ENCODE data around the gene ABHD6. TPM values are rescaled to one million over a fixed set of nuclear protein-coding genes. Genes with fewer than 3 reads are reported as not detected.
A peak's percentile ranks its signal among the peaks of the same experiment; 100 is the strongest.
"Not testable (repeated sequence)": the region's sequence is repeated elsewhere in the genome, so short reads cannot be mapped to it uniquely, and the experiment has no call there.

The ABHD6 gene
- total RNA-seq, 2 experiments from 2014 or later: 3.9 to 4.1 TPM

DNA sequence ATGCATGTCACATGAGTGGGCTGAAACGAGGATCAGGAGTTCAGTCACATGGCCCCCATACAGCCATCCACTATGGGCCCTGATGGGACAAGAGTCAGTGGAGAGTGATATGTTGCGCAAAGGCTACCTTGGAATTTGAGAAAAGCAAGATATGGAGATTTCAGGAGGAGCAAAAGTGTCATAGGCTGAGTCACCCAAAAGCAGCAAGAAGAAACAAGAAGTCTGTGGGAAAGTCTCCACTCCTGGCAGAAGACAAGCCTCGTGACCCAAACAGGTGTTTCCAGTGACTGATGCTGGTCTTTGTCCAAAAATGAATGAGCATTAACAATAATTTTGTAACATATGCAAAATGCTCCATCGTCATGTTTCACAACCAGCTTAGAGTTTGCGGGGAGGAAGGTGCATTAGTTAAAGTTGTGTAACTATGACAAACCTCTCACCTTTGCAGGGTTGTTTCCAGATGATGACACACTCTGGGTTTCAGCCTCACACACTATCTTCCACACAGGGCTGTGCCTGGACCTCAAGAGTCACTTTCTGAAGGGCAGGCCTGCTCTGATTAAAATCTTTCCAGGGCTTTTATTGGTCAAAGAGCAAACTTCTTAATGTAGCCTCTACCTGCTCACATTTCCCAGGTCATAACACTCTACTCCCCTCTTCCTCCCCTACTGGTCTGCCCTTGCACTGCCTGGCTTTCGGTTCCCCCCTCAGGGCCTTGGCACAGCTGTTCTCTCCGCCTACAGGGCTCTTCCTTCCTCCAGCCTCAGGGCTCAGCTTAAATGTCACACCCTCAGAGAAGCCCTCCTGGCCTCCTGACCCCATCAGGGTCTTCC, 22.9 kb upstream of the ABHD6 start:
- H3K4me1 Mint-ChIP-seq (ENCODE audit: low read depth): peaks cover 37% of the 10 kb centered on the region
- no peaks in the 10 kb centered on the region for H3K36me3 Mint-ChIP-seq
- intact Hi-C loops (cut with micrococcal nuclease): loop anchor here (1.0 to 2.0 kb wide), 4 partner anchors 8 to 92 kb away; partner anchors contain the start of genes ABHD6, HTD2 and RPP14
- H3K27me3 Mint-ChIP-seq: peaks cover 10% of the 10 kb centered on the region
- peak; percentile 75 for DNase-seq
- peak overlapping the region; percentile 77 for H3K27ac Mint-ChIP-seq
- ChIA-PET CTCF (interaction anchor here (0.6 to 4.4 kb wide), 7 partner anchors 8 to 249 kb away, joined by 3 to 48 read pairs (median 5); partner anchors contain the start of genes HTD2 and RPP14), POLR2A (interaction anchor here (1.1 kb wide), 1 partner anchor 92 kb away, joined by 3 read pairs; the partner anchor contains the start of gene HTD2)
- no peaks in the 10 kb centered on the region for H3K9me3 Mint-ChIP-seq
- H3K4me3 Mint-ChIP-seq: peak overlapping the region; percentile 7

DNA sequence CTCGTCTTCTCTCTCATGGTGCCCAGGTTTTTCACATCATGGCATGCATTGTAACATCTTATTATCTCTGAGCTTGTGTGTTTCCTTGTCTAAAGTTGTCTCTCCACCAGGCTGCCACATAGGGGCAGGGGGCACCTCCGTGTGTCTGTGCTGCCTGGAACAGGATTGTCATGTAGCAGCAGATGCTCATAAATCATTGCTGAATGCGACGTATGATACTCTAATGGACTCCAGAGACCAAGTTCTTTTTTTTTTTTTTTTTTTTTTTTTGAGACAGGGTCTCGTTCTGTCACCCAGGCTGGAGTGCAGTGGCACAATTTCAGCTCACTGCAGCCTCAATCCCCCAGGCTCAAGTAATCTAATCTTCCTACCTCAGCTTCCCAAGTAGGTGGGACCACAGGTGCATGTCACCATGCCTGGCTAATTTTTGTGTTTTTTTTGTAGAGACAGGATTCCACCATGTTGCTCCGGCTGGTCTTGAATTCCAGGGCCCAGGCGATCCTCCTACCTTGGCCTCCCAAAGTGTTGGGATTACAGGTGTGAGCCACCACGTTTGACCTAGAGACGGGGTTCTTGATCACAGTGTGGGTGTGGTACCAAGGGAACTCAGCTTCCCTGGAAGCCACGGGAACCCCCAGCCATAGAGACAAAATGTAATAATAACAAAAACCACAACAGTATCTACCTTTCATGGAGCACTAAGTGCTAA, 22.1 kb upstream of the ABHD6 start:
- intact Hi-C loops (cut with micrococcal nuclease): loop anchor here (2.0 kb wide), 2 partner anchors 21 to 37 kb away; partner anchors contain the start of gene ABHD6
- ChIA-PET POLR2A (interaction anchor here (1.1 kb wide), 1 partner anchor 91 kb away, joined by 3 read pairs; the partner anchor contains the start of gene HTD2), CTCF (interaction anchor here (0.9 to 4.6 kb wide), 7 partner anchors 27 to 248 kb away, joined by 3 to 48 read pairs (median 9); partner anchors contain the start of genes HTD2 and RPP14)
- Mint-ChIP-seq H3K27me3 (peaks cover 10% of the 10 kb centered on the region), H3K27ac (peak overlapping the region; percentile 77), H3K36me3 (no peaks in the 10 kb centered on the region), H3K4me3 (peak overlapping the region; percentile 7), H3K9me3 (no peaks in the 10 kb centered on the region), H3K4me1 (ENCODE audit: low read depth) (peaks cover 37% of the 10 kb centered on the region)
- DNase-seq: no peak

DNA sequence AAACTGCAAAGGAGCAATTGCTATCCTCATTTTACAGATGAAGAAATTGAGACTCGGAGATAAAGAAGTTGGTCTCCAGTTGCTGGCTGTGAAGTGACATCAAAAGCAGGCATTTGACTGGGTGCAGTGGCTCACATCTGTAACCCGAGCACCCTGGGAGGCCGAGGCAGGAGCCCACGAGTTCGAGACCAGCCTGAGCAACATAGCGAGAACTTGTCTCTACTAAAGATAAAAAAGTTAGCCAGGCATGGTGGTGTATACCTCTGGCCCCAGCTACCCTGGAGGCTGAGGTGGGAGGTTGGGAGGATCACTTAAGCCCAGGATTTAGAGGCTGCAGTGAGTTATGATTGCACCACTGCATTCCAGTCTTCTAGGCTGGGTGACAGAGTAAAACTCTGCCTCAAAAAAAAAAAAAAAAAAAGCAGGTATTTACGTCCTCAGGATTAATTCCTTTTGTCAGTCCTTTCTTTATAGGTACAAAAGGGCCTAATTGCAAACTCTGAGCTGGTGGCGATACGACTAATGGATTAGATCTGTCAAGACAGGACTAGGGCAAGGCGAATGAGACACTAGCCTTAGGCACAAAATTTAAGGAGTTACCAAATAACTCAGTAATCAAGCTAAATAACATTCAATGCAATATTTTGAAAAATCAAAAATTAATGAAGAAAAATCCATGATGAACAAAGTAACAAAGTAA, 20.9 kb upstream of the ABHD6 start:
- no peak overlapping the region for H3K4me3 Mint-ChIP-seq
- H3K9me3 Mint-ChIP-seq: no peaks in the 10 kb centered on the region
- peaks cover 7% of the 10 kb centered on the region for H3K27me3 Mint-ChIP-seq
- POLR2A ChIA-PET: interaction anchor here (0.6 kb wide), 1 partner anchor 221 kb away, joined by 3 read pairs; no protein-coding TSS in a partner anchor
- intact Hi-C loops (cut with micrococcal nuclease): loop anchor here (1.0 kb wide), 2 partner anchors 29 to 208 kb away; partner anchors contain the start of gene FLNB
- H3K27ac Mint-ChIP-seq: no peak overlapping the region
- no peak for DNase-seq
- H3K36me3 Mint-ChIP-seq: no peaks in the 10 kb centered on the region
- H3K4me1 Mint-ChIP-seq (ENCODE audit: low read depth): peaks cover 37% of the 10 kb centered on the region
- CTCF ChIA-PET: interaction anchor here (0.6 to 4.6 kb wide), 23 partner anchors 9 to 260 kb away, joined by 3 to 188 read pairs (median 5); partner anchors contain the start of genes ABHD6, FLNB, HTD2 and RPP14

DNA sequence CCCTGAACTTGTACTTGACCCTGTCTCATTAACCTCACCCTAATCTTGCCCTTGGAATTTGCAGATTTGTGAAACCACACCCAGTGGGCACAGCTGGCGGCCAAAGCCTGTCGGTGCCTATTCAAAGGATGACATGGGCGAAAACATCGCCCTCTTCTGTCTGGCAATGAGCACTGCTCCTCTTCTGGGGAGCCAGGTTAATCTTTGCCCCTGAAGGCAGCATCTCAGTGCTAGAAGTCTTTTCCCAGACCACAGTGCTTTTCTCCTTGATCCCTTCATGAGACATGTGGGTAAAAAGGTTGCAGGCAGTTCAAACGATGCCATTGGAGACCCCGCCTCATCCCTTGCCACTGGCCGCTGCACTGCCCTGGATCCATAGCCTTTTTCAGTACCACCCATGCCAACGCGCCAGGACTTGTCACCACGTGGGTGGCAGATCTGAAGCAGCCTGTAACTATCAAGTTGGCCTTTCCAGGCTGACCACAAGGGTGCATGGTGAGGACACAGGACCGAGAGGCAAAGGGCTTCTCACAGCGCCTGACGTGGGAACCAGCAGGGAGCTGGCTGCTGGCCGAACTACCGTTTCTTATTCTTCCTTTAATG, 20.3 kb upstream of the ABHD6 start:
- no peak overlapping the region for H3K4me3 Mint-ChIP-seq
- H3K27ac Mint-ChIP-seq: no peak overlapping the region
- no peaks in the 10 kb centered on the region for H3K36me3 Mint-ChIP-seq
- H3K27me3 Mint-ChIP-seq: peaks cover 6% of the 10 kb centered on the region
- DNase-seq: peak; percentile 71
- no peaks in the 10 kb centered on the region for H3K9me3 Mint-ChIP-seq
- ChIA-PET CTCF (interaction anchor here (0.6 to 4.6 kb wide), 33 partner anchors 8 to 391 kb away, joined by 3 to 188 read pairs (median 4); partner anchors contain the start of genes ABHD6, FLNB, HTD2 and PXK), POLR2A (no interaction called here)
- peaks cover 37% of the 10 kb centered on the region for H3K4me1 Mint-ChIP-seq (ENCODE audit: low read depth)
- intact Hi-C loops (cut with micrococcal nuclease): loop anchor here (1.0 kb wide), 2 partner anchors 30 to 209 kb away; partner anchors contain the start of gene FLNB

DNA sequence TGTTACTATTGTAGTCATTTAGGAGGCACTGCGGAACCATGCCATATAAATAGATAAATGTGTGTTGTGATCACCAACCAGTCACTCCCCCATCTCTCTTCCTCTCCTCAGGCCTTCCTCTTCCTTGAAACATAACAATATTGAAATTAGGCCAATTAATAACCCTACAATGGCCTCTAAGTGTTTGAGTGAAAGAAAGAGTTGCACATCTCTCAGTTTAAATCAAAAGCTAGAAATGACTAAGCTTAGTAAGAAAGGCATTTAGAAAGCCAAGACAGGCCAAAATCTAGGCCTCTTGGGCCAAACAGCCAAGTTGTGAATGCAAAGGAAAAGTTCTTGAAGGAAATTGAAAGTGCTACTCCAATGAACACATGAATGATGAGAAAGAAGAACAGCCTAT, 18.7 kb upstream of the ABHD6 start:
- intact Hi-C loops (cut with micrococcal nuclease): no loop called here
- Mint-ChIP-seq H3K4me3 (no peak overlapping the region), H3K27me3 (peaks cover 6% of the 10 kb centered on the region), H3K4me1 (ENCODE audit: low read depth) (peaks cover 36% of the 10 kb centered on the region), H3K36me3 (no peaks in the 10 kb centered on the region), H3K27ac (no peak overlapping the region), H3K9me3 (no peaks in the 10 kb centered on the region)
- ChIA-PET POLR2A (interaction anchor here (0.8 kb wide), 1 partner anchor 31 kb away, joined by 3 read pairs; no protein-coding TSS in a partner anchor), CTCF (interaction anchor here (0.6 to 4.6 kb wide), 11 partner anchors 19 to 273 kb away, joined by 3 to 188 read pairs (median 4); partner anchors contain the start of genes ABHD6, HTD2, KCTD6 and RPP14)
- no peak for DNase-seq

DNA sequence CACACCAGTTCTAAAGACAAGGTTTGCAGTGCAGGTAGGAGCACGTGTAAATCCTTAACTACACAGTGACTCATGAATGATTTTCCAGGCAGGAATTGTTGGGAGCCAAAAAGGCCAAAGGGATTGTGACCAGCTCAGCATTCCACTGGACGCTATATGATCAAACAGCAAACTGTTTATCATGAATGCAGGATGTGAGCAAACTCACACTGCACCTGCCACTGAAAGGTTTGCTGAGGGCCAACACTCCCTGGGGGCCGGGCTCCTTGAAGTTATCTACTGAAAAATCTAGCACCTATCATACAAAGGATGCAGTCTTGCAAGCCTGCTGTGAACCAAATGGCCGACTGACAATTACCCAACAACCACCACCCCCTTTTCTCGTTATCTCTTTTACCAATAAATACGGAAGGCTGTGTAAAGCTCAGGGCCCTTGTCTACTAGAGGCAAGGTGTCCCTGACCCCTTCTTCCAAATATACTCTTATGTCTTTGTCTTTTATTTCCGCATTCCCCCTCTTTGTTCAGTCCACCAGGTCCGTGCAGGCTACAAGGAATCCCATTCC, 15.3 kb upstream of the ABHD6 start:
- Mint-ChIP-seq H3K9me3 (no peaks in the 10 kb centered on the region), H3K27me3 (peaks cover under 1% of the 10 kb centered on the region), H3K4me1 (ENCODE audit: low read depth) (peaks cover 11% of the 10 kb centered on the region), H3K4me3 (no peak overlapping the region), H3K27ac (no peak overlapping the region), H3K36me3 (no peaks in the 10 kb centered on the region)
- CTCF ChIA-PET: interaction anchor here (1.3 to 2.3 kb wide), 2 partner anchors 45 to 84 kb away, joined by 3 to 10 read pairs; partner anchors contain the start of genes HTD2 and RPP14
- no peak for DNase-seq
- intact Hi-C loops (cut with micrococcal nuclease): no loop called here
- POLR2A ChIA-PET: no interaction called here

DNA sequence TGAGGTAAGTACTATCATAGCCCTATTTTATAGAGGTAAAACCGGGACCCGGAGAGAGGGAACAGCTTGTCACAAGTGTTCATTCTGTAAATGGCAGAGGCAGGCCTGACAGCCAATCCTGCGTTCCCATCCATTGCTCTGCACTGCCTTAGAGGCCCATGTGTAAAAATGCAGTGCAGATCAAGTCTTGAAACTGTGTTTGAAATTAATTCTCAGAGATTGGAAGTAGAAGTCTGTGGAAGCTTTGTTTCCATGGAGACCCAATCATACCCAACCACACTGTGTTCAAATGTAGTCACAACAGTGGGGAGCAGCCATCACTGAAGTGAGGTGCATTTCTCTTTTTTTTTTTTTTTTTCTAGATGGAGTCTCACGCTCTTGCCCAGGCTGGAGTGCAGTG, 13.7 kb upstream of the ABHD6 start:
- intact Hi-C loops (cut with micrococcal nuclease): no loop called here
- H3K4me3 Mint-ChIP-seq: no peak overlapping the region
- CTCF ChIA-PET: interaction anchor here (1.3 to 2.3 kb wide), 2 partner anchors 46 to 82 kb away, joined by 3 to 10 read pairs; partner anchors contain the start of genes HTD2 and RPP14
- DNase-seq: no peak
- POLR2A ChIA-PET: no interaction called here
- H3K27me3 Mint-ChIP-seq: peaks cover 2% of the 10 kb centered on the region
- H3K36me3 Mint-ChIP-seq: no peaks in the 10 kb centered on the region
- peaks cover 5% of the 10 kb centered on the region for H3K4me1 Mint-ChIP-seq (ENCODE audit: low read depth)
- H3K27ac Mint-ChIP-seq: no peak overlapping the region
- H3K9me3 Mint-ChIP-seq: no peaks in the 10 kb centered on the region

DNA sequence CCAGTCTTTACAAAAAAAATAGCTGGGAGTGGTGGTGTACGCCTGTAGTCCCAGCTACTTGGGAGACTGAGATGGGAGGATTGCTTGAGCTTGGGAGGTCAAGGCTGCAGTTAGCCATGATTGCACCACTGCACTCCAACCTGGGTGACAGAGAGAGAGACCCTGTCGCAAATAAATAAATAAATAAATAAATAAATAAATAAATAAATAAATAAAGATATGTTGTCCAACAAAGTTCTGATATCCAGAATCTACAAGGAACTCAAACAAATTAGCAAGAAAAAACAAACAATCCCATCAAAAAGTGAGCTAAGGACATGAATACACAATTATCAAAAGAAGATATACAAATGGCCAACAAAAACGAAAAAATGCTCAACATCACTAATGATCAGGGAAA, 9.7 kb upstream of the ABHD6 start:
- H3K27ac Mint-ChIP-seq; H3K4me1 Mint-ChIP-seq (ENCODE audit: low read depth); H3K36me3 Mint-ChIP-seq; intact Hi-C loops (cut with micrococcal nuclease); H3K9me3 Mint-ChIP-seq; DNase-seq; POLR2A ChIA-PET; H3K4me3 Mint-ChIP-seq: not testable (repeated sequence)
- CTCF ChIA-PET: interaction anchor here (1.1 to 2.5 kb wide), 3 partner anchors 11 to 219 kb away, joined by 3 to 10 read pairs (median 4); partner anchors contain the start of gene FLNB
- peaks cover 21% of the 10 kb centered on the region for H3K27me3 Mint-ChIP-seq

DNA sequence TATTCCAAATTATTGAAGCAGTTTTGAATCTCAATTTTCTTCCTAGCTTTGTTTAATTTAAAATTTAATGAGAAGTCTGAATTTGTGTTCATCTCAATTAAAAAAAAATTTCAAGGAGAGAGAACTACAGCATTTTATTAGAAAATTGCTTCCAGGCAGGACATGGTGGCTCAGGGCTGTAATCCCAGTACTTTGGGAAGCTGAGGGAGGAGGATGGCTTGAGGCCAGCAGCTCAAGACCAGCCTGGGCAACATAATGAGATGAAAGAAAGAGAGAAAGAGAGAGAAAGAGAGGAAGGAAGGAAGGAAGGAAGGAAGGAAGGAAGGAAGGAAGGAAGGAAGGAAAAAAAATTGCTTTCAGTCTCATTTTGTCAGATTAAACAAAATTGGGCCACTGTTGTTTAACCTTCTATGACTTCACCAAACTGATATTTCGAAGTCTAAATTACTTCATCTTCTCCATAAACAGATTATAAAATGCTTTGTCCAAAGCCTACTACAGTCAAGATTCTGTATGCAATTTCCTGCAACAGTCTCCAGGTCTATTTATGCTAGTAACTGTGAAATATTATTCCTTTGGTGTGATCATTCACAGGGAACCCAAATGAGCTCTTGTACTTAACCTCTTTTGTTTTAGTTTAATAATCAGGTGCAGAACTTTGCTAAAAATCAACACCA, 6.6 kb upstream of the ABHD6 start:
- Mint-ChIP-seq H3K4me3 (no peak overlapping the region), H3K36me3 (no peaks in the 10 kb centered on the region), H3K9me3 (no peaks in the 10 kb centered on the region), H3K27me3 (peaks cover 26% of the 10 kb centered on the region), H3K4me1 (ENCODE audit: low read depth) (no peaks in the 10 kb centered on the region), H3K27ac (no peak overlapping the region)
- CTCF ChIA-PET: interaction anchor here (1.4 kb wide), 1 partner anchor 53 kb away, joined by 4 read pairs; no protein-coding TSS in a partner anchor
- POLR2A ChIA-PET: no interaction called here
- DNase-seq: no peak
- intact Hi-C loops (cut with micrococcal nuclease): no loop called here

DNA sequence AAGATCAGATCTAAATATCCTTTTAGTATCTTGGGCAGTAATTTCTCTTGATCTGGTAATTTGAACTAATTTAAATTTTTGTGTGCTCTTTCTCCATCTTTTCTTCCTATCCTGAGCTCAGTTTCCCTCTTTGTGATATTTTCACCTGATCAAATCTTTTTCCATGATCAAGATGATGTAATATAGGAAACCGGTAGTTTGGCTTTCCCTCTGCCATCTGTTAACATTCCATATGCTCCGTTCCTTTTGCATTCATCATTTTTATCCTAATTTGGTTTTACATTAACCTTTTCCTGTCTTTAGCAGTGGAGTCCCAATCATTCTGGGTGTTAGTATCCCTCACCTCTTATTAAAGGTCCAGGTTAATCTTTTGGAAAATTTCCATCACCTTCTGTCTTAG, 5.9 kb upstream of the ABHD6 start:
- H3K27me3 Mint-ChIP-seq: peaks cover 29% of the 10 kb centered on the region
- H3K27ac Mint-ChIP-seq: no peak overlapping the region
- H3K9me3 Mint-ChIP-seq: no peaks in the 10 kb centered on the region
- POLR2A ChIA-PET: interaction anchor here (0.6 kb wide), 1 partner anchor 48 kb away, joined by 3 read pairs; no protein-coding TSS in a partner anchor
- H3K4me3 Mint-ChIP-seq: no peak overlapping the region
- CTCF ChIA-PET: no interaction called here
- H3K36me3 Mint-ChIP-seq: no peaks in the 10 kb centered on the region
- H3K4me1 Mint-ChIP-seq (ENCODE audit: low read depth): no peaks in the 10 kb centered on the region
- intact Hi-C loops (cut with micrococcal nuclease): no loop called here
- DNase-seq: no peak

All from activated CD4-positive, alpha-beta memory T cell treated with anti-CD3 and anti-CD28 coated beads for 36 hours (primary cell).